Measurements from ENCODE around the gene SLC17A8. TPM values are rescaled to one million over a fixed set of nuclear protein-coding genes. Genes with fewer than 3 reads are reported as not detected.

Gene SLC17A8
- total RNA-seq, 1 experiment from 2014 or later, result not detected

DNA sequence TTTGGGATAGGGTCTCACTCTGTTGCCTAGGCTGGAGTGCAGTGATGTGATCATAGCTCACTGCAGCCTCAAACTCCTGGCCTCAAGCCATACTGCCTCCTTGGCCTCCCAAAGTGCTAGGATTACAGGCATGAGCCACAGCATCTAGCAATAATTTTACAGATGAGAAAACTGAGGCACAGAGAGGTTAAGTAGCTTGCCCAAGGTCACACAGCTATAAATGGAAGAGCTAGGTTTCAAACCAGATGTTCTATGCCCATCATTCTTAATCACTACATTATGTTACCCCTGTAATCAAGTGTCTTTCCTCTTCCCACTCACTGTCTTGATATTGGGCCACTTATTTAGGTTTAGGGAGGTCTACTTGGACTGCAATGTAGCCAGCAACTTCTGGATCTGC is 3.6 kb downstream of the SLC17A8 start:
- Mint-ChIP-seq H3K4me3 (no peak overlapping the region), H3K36me3 (ENCODE audit: insufficient read depth in 1 of 3, low read depth in 3 of 3) (no peaks in the 10 kb centered on the region), H3K4me1 (peaks cover 12 to 20% of the 10 kb centered on the region in 2 experiments), H3K27ac (no peak overlapping the region; a peak in 1 of 7 replicates), H3K27me3 (ENCODE audit: low read depth) (no peaks in the 10 kb centered on the region; the same call in none of the 2 replicates), H3K9me3 (no peaks in the 10 kb centered on the region)
- H3K9me3 ChIP-seq (ENCODE audit: control insufficient read depth, low read depth, low read length), result no peaks in the 10 kb centered on the region
- no peak overlapping the region for H2BK15ac ChIP-seq (ENCODE audit: low read depth, low read length)
- H3K9ac ChIP-seq (ENCODE audit: extremely low read depth, insufficient read length, low read length), result no peak overlapping the region
- H3K27ac ChIP-seq (ENCODE audit: insufficient read length, low read depth, low read length), result no peak overlapping the region
- no peak overlapping the region for H2AFZ ChIP-seq (ENCODE audit: low read length)
- H3K23me2 ChIP-seq (ENCODE audit: insufficient read length, low read depth, low read length, poor library complexity, severe bottlenecking), result no peaks in the 10 kb centered on the region
- DNase-seq, result no peak
- H3K56ac ChIP-seq (ENCODE audit: insufficient read length, low read depth, low read length), result no peak overlapping the region
- H2AK5ac ChIP-seq (ENCODE audit: insufficient read length, low read length), result no peak overlapping the region
- H3T11ph ChIP-seq (ENCODE audit: low read length), result no peak overlapping the region
- H3K4ac ChIP-seq (ENCODE audit: low read depth, low read length), result no peak overlapping the region
- no peaks in the 10 kb centered on the region for H4K20me1 ChIP-seq (ENCODE audit: control insufficient read depth, insufficient read depth, insufficient read length)
- H3K79me1 ChIP-seq (ENCODE audit: insufficient read depth, low read depth, low read length, poor library complexity, severe bottlenecking), result no peaks in the 10 kb centered on the region
- no peak overlapping the region for H2BK5ac ChIP-seq (ENCODE audit: insufficient read length, low read length)
- TF ChIP-seq, protein P1, sequence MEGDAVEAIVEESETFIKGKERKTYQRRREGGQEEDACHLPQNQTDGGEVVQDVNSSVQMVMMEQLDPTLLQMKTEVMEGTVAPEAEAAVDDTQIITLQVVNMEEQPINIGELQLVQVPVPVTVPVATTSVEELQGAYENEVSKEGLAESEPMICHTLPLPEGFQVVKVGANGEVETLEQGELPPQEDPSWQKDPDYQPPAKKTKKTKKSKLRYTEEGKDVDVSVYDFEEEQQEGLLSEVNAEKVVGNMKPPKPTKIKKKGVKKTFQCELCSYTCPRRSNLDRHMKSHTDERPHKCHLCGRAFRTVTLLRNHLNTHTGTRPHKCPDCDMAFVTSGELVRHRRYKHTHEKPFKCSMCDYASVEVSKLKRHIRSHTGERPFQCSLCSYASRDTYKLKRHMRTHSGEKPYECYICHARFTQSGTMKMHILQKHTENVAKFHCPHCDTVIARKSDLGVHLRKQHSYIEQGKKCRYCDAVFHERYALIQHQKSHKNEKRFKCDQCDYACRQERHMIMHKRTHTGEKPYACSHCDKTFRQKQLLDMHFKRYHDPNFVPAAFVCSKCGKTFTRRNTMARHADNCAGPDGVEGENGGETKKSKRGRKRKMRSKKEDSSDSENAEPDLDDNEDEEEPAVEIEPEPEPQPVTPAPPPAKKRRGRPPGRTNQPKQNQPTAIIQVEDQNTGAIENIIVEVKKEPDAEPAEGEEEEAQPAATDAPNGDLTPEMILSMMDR (conservative IDR thresholded peaks at IDR 0.05), result no peak
- no peak overlapping the region for H4K91ac ChIP-seq (ENCODE audit: insufficient read length, low read depth, low read length)
- H3K4me1 ChIP-seq (ENCODE audit: insufficient read depth, low read length), result no peaks in the 10 kb centered on the region
- H4K8ac ChIP-seq (replicated peaks; ENCODE audit: insufficient read length, low read depth, low read length), result no peak overlapping the region
- H2BK20ac ChIP-seq (ENCODE audit: low read depth, low read length, poor library complexity, severe bottlenecking), result no peak overlapping the region
- no peaks in the 10 kb centered on the region for H3K27me3 ChIP-seq (ENCODE audit: insufficient read depth, low read length)
- no peak overlapping the region for H2BK12ac ChIP-seq (ENCODE audit: insufficient read length, low read depth, low read length)
- no peak overlapping the region for H4K5ac ChIP-seq (ENCODE audit: insufficient read length, low read depth, low read length)
- H3K23ac ChIP-seq (ENCODE audit: insufficient read length, low read depth, low read length), result no peak overlapping the region
- H2BK120ac ChIP-seq (ENCODE audit: low read depth, low read length, poor library complexity, severe bottlenecking), result no peak overlapping the region
- no peak overlapping the region for H3K18ac ChIP-seq (ENCODE audit: insufficient read length, low read depth, low read length)
- H3K4me2 ChIP-seq (ENCODE audit: insufficient read depth, insufficient read length, low read length), result no peak overlapping the region
- H3K14ac ChIP-seq (ENCODE audit: insufficient read depth, low read length), result no peak overlapping the region
- no peaks in the 10 kb centered on the region for H3K79me2 ChIP-seq (ENCODE audit: insufficient read depth, low read length)
